SK-N-SH (cell line): ENCODE data around the gene FRMPD4. TPM values are rescaled to one million over a fixed set of nuclear protein-coding genes. Genes with fewer than 3 reads are reported as not detected.

Experiments used
- CTCF ChIA-PET: fragments of 300-600, 350-600 bp; formaldehyde crosslinking; extraction: SDS; loops from one replicate; lab custom pipeline; 2021; lab: Yijun Ruan, JAX
- POLR2A ChIA-PET: fragments of 350-600 bp; sonication (Branson Sonifier 250); formaldehyde crosslinking; extraction: SDS; loops from one replicate; lab custom pipeline; 2020; ENCODE audit warnings: antibody characterized with exemption, inconsistent platforms; lab: Yijun Ruan, JAX
- DNase-seq: peaks from one replicate; pipeline ENCODE4 v3.0.0; 2012
- H2AFZ ChIP-seq: fragments of 200-600 bp; sonication (generic); 2 replicates; pipeline ENCODE4 v1.8.1; 2016; ENCODE audit warnings: antibody characterized with exemption, mild to moderate bottlenecking, low read depth
- H3F3A ChIP-seq: fragments of 200-600 bp; sonication (generic); replicated peaks from 2 replicates; pipeline ENCODE3; 2016; ENCODE audit warnings: antibody characterized with exemption, mild to moderate bottlenecking; ENCODE audit not compliant: insufficient read depth
- H3K27ac ChIP-seq, 2 experiments: fragments of 200-500 bp in 1 of 2; fragments of 200-600 bp in 1 of 2; sonication (Bioruptor generic) in 1 of 2; sonication (generic), shearing (Covaris generic) in 1 of 2; 2 replicates each; pipeline versions ENCODE4 v1.5.1 to v1.6.1; 2014 to 2016; ENCODE audit warnings: low read depth in 2 of 2, inconsistent platforms in 1 of 2, low read length in 1 of 2, mild to moderate bottlenecking in 1 of 2, mixed read lengths in 1 of 2
- H3K27me3 ChIP-seq: fragments of 200-600 bp; sonication (generic), shearing (Covaris generic); 2 replicates; pipeline ENCODE4 v1.6.1; 2016; ENCODE audit warnings: mixed run types; ENCODE audit not compliant: insufficient read depth
- H3K36me3 ChIP-seq, 2 experiments: fragments of 200-500 bp in 1 of 2; fragments of 200-600 bp in 1 of 2; sonication (Bioruptor generic) in 1 of 2; sonication (generic) in 1 of 2; replicated peaks in 1 of 2; 2 replicates each; pipeline versions ENCODE3 to v1.5.1; 2014 to 2016; ENCODE audit warnings: low read length in 1 of 2, mild to moderate bottlenecking in 1 of 2; ENCODE audit not compliant: insufficient read depth in 2 of 2, control insufficient read depth in 1 of 2
- H3K4me1 ChIP-seq, 2 experiments: fragments of 200-500 bp in 1 of 2; fragments of 200-600 bp in 1 of 2; sonication (Bioruptor generic) in 1 of 2; sonication (generic), shearing (Covaris generic) in 1 of 2; 2 replicates each; pipeline versions ENCODE4 v1.5.1 to v1.6.1; 2014 to 2016; ENCODE audit warnings: low read depth in 1 of 2, low read length in 1 of 2, mixed run types in 1 of 2; ENCODE audit not compliant: insufficient read depth in 2 of 2, control insufficient read depth in 1 of 2
- H3K4me2 ChIP-seq: fragments of 200-600 bp; sonication (generic), shearing (Covaris generic); 2 replicates; pipeline ENCODE4 v1.6.1; 2017; ENCODE audit warnings: mixed run types
- H3K4me3 ChIP-seq, 2 experiments: fragments of 200-500 bp in 1 of 2; fragments of 200-600 bp in 1 of 2; sonication (Bioruptor generic) in 1 of 2; sonication (generic), shearing (Covaris generic) in 1 of 2; 2 replicates each; pipeline versions ENCODE4 v1.5.1 to v1.8.1; 2014 to 2016; ENCODE audit warnings: low read depth in 2 of 2, inconsistent platforms in 1 of 2, low read length in 1 of 2, mild to moderate bottlenecking in 1 of 2, mixed read lengths in 1 of 2, moderate library complexity in 1 of 2
- H3K79me2 ChIP-seq: fragments of 200-600 bp; sonication (generic); 2 replicates; pipeline ENCODE4 v1.8.1; 2017; ENCODE audit warnings: mild to moderate bottlenecking; ENCODE audit not compliant: insufficient read depth
- H3K9ac ChIP-seq: fragments of 200-600 bp; sonication (generic); 2 replicates; pipeline ENCODE4 v1.6.1; 2017; ENCODE audit warnings: mixed run types
- H3K9me2 ChIP-seq: fragments of 200-600 bp; sonication (generic); 2 replicates; pipeline ENCODE4 v1.6.1; 2017; ENCODE audit warnings: mixed run types
- H3K9me3 ChIP-seq: fragments of 200-600 bp; sonication (generic); 2 replicates; pipeline ENCODE4 v1.6.1; 2017; ENCODE audit warnings: mixed run types, mild to moderate bottlenecking, moderate library complexity
- H4K20me1 ChIP-seq: fragments of 200-600 bp; sonication (generic); 2 replicates; pipeline ENCODE4 v1.6.1; 2017; ENCODE audit warnings: mild to moderate bottlenecking, mixed run types; ENCODE audit not compliant: insufficient read depth
- CHD2 ChIP-seq: fragments of 150-350 bp; IDR thresholded peaks from 2 replicates; pipeline ENCODE4 v1.6.1; 2018; ENCODE audit warnings: low read length; ENCODE audit not compliant: partially characterized antibody
- EP300 ChIP-seq, 2 experiments: IDR thresholded peaks; 2 replicates each; pipeline versions ENCODE4 v1.4.0 to v1.6.1; 2012; ENCODE audit warnings: borderline replicate concordance in 1 of 2, low read depth in 1 of 2, low read length in 1 of 2
- EZH2phosphoT487 ChIP-seq: fragments of 200-600 bp; sonication (generic); IDR thresholded peaks from 2 replicates; pipeline ENCODE4 v1.6.1; 2017; ENCODE audit warnings: low read depth, mixed run types, mild to moderate bottlenecking, antibody characterized with exemption, moderate library complexity, borderline replicate concordance
- FOXJ3 ChIP-seq: sonication (generic); formaldehyde crosslinking; IDR thresholded peaks from 2 replicates; pipeline ENCODE4 v1.5.1; 2020; ENCODE audit warnings: mild to moderate bottlenecking, missing genetic modification reagents
- FOXM1 ChIP-seq: IDR thresholded peaks from 2 replicates; pipeline ENCODE4 v1.4.0; 2012; ENCODE audit warnings: low read depth, mild to moderate bottlenecking
- GABPA ChIP-seq: IDR thresholded peaks from 2 replicates; pipeline ENCODE4 v1.4.0; 2012; ENCODE audit warnings: low read depth, mild to moderate bottlenecking
- GATA2 ChIP-seq: sonication (generic); formaldehyde crosslinking; IDR thresholded peaks from 2 replicates; pipeline ENCODE4 v1.5.0; 2020; ENCODE audit warnings: mild to moderate bottlenecking, missing genetic modification reagents
- MEF2A ChIP-seq: IDR thresholded peaks from 2 replicates; pipeline ENCODE4 v1.4.0; 2012; ENCODE audit warnings: low read depth, borderline replicate concordance
- MXI1 ChIP-seq: IDR thresholded peaks from 2 replicates; pipeline ENCODE4 v1.6.1; 2012; ENCODE audit warnings: mild to moderate bottlenecking, low read depth, low read length, improper control_type of control experiment
- NFIC ChIP-seq: IDR thresholded peaks from 2 replicates; pipeline ENCODE4 v1.4.0; 2012; ENCODE audit warnings: borderline replicate concordance
- NRF1 ChIP-seq: IDR thresholded peaks from 2 replicates; pipeline ENCODE4 v1.6.1; 2012; ENCODE audit warnings: low read depth, mild to moderate bottlenecking, low read length
- RXRA ChIP-seq: IDR thresholded peaks from 2 replicates; pipeline ENCODE4 v1.4.0; 2012; ENCODE audit warnings: low read depth, mild to moderate bottlenecking, borderline replicate concordance
- TAF1 ChIP-seq: IDR thresholded peaks from 2 replicates; pipeline ENCODE4 v1.6.1; 2012; ENCODE audit warnings: low read depth, mild to moderate bottlenecking, low read length, moderate library complexity, borderline replicate concordance
- WGBS: methylation state at CpG from one replicate; pipeline ENCODE4 v1.1.6; 2017; ENCODE audit warnings: low lambda C conversion rate; 5-methylcytosine and 5-hydroxymethylcytosine counted together
- polyA plus RNA-seq, 3 experiments: library from polyadenylated mRNA; depleted of rRNA; stranded (reverse); fragments of >200 nt; gene quantifications; 2 replicates each; pipeline ENCODE4 v1.2.3, GENCODE V29; 2012
- TF ChIP-seq, protein P1 (sequence below): IDR thresholded peaks from 2 replicates; pipeline ENCODE4 v1.4.0; 2012; ENCODE audit warnings: low read depth, borderline replicate concordance
- TF ChIP-seq, protein P2 (sequence below): fragments of 150-350 bp; IDR thresholded peaks from 2 replicates; pipeline ENCODE4 v1.6.1; 2016; ENCODE audit warnings: mild to moderate bottlenecking, low read depth, low read length
- TF ChIP-seq, protein P3 (sequence below): IDR thresholded peaks from 2 replicates; pipeline ENCODE4 v1.4.0; 2012; ENCODE audit warnings: low read depth, borderline replicate concordance

FRMPD4 gene
- polyA plus RNA-seq, 1 of the 3 experiments (the other 2 are of a cell fraction) = not detected

DNA sequence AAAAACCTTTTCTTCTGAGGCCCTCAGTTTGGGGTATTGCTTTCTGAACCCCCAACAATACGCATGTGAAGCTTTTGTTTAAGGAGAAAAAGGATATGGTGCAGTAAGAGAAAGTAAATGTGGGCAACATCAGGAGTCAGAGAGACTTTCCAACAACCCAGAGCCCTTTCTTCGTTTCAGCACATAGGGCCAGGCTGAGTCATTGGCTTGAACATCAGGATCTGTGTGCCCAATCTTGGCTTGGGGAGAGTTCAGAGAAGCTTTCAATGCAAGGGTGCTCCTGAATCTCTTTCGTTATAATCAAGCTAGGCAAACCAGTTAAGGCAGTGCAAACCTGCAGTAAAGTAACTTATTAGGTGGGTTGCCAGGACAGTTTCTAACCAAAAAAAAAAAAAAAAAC lies 191.2 kb downstream of the FRMPD4 start:
- Histone ChIP-seq H3K9me2 (no peaks in the 10 kb centered on the region), H3K9me3 (no peaks in the 10 kb centered on the region), H3K4me3 (no peak overlapping the region), H3K4me2 (no peak overlapping the region), H3K27me3 (peaks cover 5% of the 10 kb centered on the region; the same call in 1 of the 2 replicates), H3K36me3 (no peaks in the 10 kb centered on the region), H3K79me2 (no peaks in the 10 kb centered on the region), H3F3A (no peaks in the 10 kb centered on the region), H3K9ac (no peak overlapping the region), H2AFZ (no peak overlapping the region), H3K27ac (no peak overlapping the region), H3K4me1 (no peaks in the 10 kb centered on the region), H4K20me1 (no peaks in the 10 kb centered on the region)
- 2% methylated on average over 3 of the region's 3 CpGs for WGBS
- no peak for TF ChIP-seq MXI1
- TF ChIP-seq RXRA = no peak
- no peak for TF ChIP-seq CHD2
- no peak for TF ChIP-seq NFIC
- TF ChIP-seq FOXJ3 = no peak
- no peak for TF ChIP-seq GATA2 (CRISPR knock-in tag)
- TF ChIP-seq NRF1 = no peak
- no peak for TF ChIP-seq MEF2A
- TF ChIP-seq, protein P1, sequence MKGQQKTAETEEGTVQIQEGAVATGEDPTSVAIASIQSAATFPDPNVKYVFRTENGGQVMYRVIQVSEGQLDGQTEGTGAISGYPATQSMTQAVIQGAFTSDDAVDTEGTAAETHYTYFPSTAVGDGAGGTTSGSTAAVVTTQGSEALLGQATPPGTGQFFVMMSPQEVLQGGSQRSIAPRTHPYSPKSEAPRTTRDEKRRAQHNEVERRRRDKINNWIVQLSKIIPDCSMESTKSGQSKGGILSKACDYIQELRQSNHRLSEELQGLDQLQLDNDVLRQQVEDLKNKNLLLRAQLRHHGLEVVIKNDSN = no peak
- no peak for TF ChIP-seq GABPA
- TF ChIP-seq TAF1 = no peak
- TF ChIP-seq EZH2phosphoT487 = no peak
- TF ChIP-seq EP300 (IDR thresholded peaks at IDR 0.05; ENCODE audit: borderline replicate concordance in 1 of 2, low read depth in 1 of 2, low read length in 1 of 2) = no peak
- TF ChIP-seq, protein P2, sequence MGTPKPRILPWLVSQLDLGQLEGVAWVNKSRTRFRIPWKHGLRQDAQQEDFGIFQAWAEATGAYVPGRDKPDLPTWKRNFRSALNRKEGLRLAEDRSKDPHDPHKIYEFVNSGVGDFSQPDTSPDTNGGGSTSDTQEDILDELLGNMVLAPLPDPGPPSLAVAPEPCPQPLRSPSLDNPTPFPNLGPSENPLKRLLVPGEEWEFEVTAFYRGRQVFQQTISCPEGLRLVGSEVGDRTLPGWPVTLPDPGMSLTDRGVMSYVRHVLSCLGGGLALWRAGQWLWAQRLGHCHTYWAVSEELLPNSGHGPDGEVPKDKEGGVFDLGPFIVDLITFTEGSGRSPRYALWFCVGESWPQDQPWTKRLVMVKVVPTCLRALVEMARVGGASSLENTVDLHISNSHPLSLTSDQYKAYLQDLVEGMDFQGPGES = no peak
- TF ChIP-seq, protein P3, sequence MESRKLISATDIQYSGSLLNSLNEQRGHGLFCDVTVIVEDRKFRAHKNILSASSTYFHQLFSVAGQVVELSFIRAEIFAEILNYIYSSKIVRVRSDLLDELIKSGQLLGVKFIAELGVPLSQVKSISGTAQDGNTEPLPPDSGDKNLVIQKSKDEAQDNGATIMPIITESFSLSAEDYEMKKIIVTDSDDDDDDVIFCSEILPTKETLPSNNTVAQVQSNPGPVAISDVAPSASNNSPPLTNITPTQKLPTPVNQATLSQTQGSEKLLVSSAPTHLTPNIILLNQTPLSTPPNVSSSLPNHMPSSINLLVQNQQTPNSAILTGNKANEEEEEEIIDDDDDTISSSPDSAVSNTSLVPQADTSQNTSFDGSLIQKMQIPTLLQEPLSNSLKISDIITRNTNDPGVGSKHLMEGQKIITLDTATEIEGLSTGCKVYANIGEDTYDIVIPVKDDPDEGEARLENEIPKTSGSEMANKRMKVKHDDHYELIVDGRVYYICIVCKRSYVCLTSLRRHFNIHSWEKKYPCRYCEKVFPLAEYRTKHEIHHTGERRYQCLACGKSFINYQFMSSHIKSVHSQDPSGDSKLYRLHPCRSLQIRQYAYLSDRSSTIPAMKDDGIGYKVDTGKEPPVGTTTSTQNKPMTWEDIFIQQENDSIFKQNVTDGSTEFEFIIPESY = no peak
- TF ChIP-seq FOXM1 = no peak
- DNase-seq = no peak
- ChIA-PET CTCF (no interaction called here), POLR2A (no interaction called here)
